HL-60 (cell line): ENCODE results near the gene TBX10.

ENCODE experiments used
- CTCF ChIP-seq: IDR thresholded peaks from one replicate; pipeline ENCODE4 v1.5.1; 2011; ENCODE audit warnings: low read length, control low read depth, inconsistent platforms; ENCODE audit not compliant: insufficient read depth
- POLR2AphosphoS5 ChIP-seq: IDR thresholded peaks from 2 replicates; pipeline ENCODE4 v1.6.1; 2012; ENCODE audit warnings: low read depth
- SPI1 ChIP-seq: IDR thresholded peaks from 2 replicates; pipeline ENCODE4 v1.6.1; 2012; ENCODE audit warnings: low read depth, mild to moderate bottlenecking, borderline replicate concordance
- TF ChIP-seq, protein P1 (sequence below): IDR thresholded peaks from 2 replicates; pipeline ENCODE4 v1.6.1; 2012; ENCODE audit warnings: low read depth; ENCODE audit not compliant: insufficient replicate concordance

- TF ChIP-seq POLR2AphosphoS5 (no peak), CTCF (no peak), SPI1 (no peak)
- TF ChIP-seq, protein P1, sequence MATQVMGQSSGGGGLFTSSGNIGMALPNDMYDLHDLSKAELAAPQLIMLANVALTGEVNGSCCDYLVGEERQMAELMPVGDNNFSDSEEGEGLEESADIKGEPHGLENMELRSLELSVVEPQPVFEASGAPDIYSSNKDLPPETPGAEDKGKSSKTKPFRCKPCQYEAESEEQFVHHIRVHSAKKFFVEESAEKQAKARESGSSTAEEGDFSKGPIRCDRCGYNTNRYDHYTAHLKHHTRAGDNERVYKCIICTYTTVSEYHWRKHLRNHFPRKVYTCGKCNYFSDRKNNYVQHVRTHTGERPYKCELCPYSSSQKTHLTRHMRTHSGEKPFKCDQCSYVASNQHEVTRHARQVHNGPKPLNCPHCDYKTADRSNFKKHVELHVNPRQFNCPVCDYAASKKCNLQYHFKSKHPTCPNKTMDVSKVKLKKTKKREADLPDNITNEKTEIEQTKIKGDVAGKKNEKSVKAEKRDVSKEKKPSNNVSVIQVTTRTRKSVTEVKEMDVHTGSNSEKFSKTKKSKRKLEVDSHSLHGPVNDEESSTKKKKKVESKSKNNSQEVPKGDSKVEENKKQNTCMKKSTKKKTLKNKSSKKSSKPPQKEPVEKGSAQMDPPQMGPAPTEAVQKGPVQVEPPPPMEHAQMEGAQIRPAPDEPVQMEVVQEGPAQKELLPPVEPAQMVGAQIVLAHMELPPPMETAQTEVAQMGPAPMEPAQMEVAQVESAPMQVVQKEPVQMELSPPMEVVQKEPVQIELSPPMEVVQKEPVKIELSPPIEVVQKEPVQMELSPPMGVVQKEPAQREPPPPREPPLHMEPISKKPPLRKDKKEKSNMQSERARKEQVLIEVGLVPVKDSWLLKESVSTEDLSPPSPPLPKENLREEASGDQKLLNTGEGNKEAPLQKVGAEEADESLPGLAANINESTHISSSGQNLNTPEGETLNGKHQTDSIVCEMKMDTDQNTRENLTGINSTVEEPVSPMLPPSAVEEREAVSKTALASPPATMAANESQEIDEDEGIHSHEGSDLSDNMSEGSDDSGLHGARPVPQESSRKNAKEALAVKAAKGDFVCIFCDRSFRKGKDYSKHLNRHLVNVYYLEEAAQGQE: no peak
Measured at GRCh38 chr11:67662835-67663531, 23.4 kb upstream of the TBX10 start.
